Central memory CD8-positive, alpha-beta T cell (primary cell): ENCODE data around the gene CRYGN.
A peak's percentile ranks its signal among the peaks of the same experiment; 100 is the strongest.

Experiments
- ATAC-seq: fragments of 150-1000 bp; cut with Tn5 transposase; replicated peaks from 2 replicates; pipeline ENCODE4 v1.10.0; 2022; ENCODE audit warnings: mild to moderate bottlenecking, moderate FRiP score, moderate number of reproducible peaks; ENCODE audit not compliant: poor library complexity, severe bottlenecking; ENCODE audit errors: extremely low read depth
- DNase-seq, 2 donors: peaks; one replicate each; pipeline ENCODE4 v3.0.0; 2021; ENCODE audit warnings: low spot score in 2 of 2
- H3K27ac Mint-ChIP-seq: one replicate; pipeline ENCODE4 v1.8.0; 2022; ENCODE audit warnings: low read depth, mild to moderate bottlenecking, moderate library complexity, mixed read lengths
- H3K27me3 Mint-ChIP-seq: one replicate; pipeline ENCODE4 v1.8.0; 2022; ENCODE audit warnings: mixed read lengths
- H3K36me3 Mint-ChIP-seq: one replicate; pipeline ENCODE4 v1.8.0; 2022; ENCODE audit warnings: mild to moderate bottlenecking, moderate library complexity, mixed read lengths; ENCODE audit not compliant: insufficient read depth
- H3K4me1 Mint-ChIP-seq: one replicate; pipeline ENCODE4 v1.8.0; 2022; ENCODE audit warnings: mixed read lengths
- H3K4me3 Mint-ChIP-seq: one replicate; pipeline ENCODE4 v1.8.0; 2022; ENCODE audit warnings: mild to moderate bottlenecking, moderate library complexity, mixed read lengths
- H3K9me3 Mint-ChIP-seq: one replicate; pipeline ENCODE4 v1.8.0; 2022; ENCODE audit warnings: mixed read lengths

CRYGN gene

DNA sequence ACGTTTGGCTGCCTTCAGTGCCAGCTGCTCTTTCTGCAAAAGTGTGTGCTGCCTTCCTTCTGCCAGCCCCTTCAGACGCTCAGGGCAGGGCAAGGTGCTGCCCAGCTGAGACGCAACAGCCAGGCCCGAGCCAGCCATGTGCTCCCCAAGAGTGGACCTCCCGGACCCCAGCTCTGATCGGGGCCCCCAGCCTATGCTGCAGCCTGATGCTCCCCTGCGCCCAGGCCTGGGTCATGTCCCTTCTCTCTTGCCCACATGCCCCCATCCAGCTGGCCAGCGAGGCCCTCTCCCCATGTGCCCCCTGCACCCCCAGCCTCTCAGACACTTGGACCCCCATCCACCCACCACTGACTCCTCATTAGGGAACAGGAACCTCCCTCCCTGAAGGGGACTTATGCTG, 47.9 kb downstream of the CRYGN start:
- Mint-ChIP-seq H3K9me3 (no peaks in the 10 kb centered on the region), H3K27ac (no peak overlapping the region), H3K4me3 (no peak overlapping the region), H3K36me3 (no peaks in the 10 kb centered on the region), H3K27me3 (peaks cover 10% of the 10 kb centered on the region), H3K4me1 (no peaks in the 10 kb centered on the region)
- DNase-seq = no peak
- ATAC-seq = no peak

DNA sequence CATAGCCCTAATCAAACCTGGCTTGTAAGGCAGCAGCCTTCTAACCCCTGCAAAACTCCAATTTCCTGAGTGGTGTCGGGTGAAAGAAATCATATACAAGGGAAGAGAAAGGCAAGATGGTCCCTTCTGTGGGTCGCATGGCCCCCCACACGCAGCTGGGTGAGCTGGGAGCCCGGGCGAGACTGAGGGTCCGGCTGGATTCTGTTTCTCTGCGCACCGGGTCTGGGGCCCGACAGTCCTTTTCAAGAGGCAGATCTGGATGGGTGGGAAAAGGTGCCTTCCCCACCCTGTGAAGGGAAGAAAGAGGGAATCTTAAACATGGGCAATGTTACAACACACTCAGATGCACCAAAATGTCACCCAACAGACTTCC, 48.6 kb downstream of the CRYGN start:
- ATAC-seq (no peak), DNase-seq (no peak)
- Mint-ChIP-seq H3K4me1 (no peaks in the 10 kb centered on the region), H3K4me3 (no peak overlapping the region), H3K36me3 (no peaks in the 10 kb centered on the region), H3K27ac (no peak overlapping the region), H3K27me3 (peaks cover 10% of the 10 kb centered on the region), H3K9me3 (no peaks in the 10 kb centered on the region)

DNA sequence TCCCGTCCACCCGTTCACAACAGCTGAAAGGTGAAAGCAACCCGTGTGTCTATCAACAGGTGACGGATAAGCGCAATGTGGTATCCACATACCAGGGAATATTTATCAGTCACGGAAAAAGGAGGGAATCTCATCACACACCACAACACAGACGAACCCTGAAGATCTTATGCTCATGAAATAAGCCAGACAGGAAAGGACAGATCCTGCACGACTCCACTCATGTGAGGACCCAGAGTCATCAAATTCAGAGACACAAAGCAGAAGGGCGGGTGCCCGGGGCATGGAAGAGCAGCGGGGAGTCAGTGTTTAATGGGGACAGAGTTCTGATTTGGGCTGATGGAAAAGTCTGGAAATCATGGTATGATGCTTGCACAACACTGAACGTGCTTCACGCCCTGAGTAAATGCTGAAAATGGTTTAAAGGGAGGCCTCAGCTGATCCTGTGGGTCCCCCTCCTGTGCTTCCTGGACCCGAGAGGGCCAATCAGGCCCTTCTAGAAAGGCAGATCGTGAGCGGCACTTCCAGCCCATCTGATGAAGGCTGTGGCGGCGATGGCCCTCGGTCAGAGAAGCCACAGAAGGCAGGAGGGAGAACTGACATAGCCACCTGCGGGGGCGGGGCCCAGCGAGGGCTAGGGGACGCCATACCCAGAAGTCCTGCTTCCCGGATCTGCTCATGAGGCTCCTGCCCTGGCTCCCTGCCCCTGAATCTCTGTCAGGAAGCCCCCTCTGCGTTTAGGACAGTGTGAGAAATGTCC, 49.2 kb downstream of the CRYGN start:
- Mint-ChIP-seq H3K9me3 (no peaks in the 10 kb centered on the region), H3K27ac (no peak overlapping the region), H3K27me3 (peaks cover 10% of the 10 kb centered on the region), H3K4me3 (no peak overlapping the region), H3K36me3 (no peaks in the 10 kb centered on the region), H3K4me1 (no peaks in the 10 kb centered on the region)
- ATAC-seq (no peak), DNase-seq (no peak)

DNA sequence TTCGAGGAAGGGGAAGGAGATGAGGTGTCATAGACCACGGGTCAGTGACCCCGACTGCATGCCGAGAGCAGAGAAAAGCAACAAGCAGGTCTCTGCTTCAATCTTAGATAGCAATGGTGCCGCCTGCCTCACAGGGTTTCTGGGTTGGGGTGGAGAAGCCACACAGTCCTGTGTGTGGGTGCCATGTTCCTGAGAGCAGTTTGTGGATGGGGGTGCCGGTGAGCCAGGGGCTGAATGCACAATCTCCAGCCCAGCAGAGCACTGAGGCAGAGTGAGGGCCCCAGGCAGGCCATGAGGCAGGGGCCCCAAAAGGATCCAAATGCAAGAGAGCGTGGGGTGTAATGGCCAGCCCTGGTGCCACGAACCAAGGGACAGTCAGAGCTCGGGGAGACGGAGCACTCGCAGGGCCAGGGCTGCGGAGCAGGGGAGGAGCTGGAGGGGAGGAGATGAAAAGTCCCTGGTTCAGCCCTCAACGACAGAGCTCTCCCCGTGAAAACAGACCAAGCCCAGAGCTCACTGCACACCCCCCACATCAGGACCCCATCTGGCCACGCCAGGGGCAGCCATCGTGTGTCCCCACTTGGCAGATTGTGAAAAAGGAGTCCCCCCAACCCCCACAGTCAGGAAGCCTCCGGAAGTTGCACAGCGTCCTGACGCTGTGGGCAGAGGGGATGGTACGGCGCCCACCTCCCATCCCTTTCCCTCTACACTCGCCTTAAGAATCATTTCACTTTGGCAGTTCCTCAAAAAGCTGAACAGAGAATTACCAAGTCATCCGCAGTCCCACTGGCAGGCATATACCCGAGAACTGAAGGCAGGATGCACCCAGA, 50.0 kb downstream of the CRYGN start:
- Mint-ChIP-seq H3K4me1 (no peaks in the 10 kb centered on the region), H3K36me3 (no peaks in the 10 kb centered on the region), H3K27ac (peak overlapping the region; percentile 49), H3K9me3 (no peaks in the 10 kb centered on the region), H3K27me3 (peaks cover 10% of the 10 kb centered on the region), H3K4me3 (no peak overlapping the region)
- DNase-seq (no peak), ATAC-seq (no peak)

DNA sequence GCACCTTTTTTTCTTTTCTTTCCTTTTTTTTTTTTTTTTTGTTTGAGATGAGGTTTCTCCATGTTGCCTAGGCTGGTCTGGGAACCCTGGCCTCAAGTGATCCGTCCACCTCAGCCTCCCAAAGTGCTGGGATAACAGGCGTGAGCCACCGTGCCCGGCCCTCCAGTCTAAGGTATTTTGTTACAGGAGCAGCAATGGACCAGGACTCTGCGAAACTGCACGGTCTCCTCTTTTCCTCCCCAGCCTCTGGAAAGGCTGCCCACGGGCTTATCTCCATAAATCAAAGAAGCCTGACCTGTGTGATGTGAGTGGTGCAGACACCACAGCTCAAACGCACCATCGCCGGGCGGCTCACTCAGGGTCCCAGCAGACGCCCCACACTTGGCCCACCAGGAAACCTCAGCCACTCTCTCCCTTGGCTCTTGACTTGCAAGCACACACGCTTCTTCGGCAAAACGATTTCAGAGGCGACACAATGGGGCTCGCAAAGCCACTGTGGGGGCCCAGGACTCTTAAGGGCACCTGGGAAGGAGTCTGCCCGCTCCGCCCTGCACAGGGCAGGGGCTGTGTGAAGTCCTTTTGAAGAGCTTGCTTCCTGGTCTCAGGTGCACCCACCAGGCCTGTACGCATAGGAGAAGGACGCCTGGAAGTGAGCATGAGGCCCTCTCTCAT, 50.7 kb downstream of the CRYGN start:
- Mint-ChIP-seq H3K27me3 (peaks cover 16% of the 10 kb centered on the region), H3K9me3 (no peaks in the 10 kb centered on the region), H3K4me1 (no peaks in the 10 kb centered on the region), H3K36me3 (no peaks in the 10 kb centered on the region), H3K27ac (peak overlapping the region; percentile 49), H3K4me3 (no peak overlapping the region)
- ATAC-seq = no peak
- DNase-seq = no peak

DNA sequence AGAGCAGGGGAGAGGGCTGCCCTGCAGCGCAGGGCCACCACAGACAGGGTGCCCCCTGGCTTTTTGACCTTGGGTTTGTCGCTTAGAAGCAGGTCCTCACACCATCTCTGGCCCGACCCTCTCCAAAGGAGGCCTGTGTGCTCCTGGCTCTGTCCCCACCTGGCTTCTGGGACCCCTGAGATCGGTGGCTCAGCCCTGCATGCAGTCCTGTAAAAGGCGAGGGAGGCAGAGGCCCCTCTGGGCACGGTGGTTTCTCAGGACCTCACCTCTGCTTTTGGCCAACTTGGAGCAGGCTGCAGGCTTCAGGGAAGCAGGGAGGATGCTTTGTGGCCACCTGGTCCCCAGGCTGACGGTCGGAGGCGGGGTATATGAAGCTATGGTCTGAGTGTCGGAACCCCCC, 51.5 kb downstream of the CRYGN start:
- H3K36me3 Mint-ChIP-seq = peaks cover 1% of the 10 kb centered on the region
- no peak for ATAC-seq
- no peaks in the 10 kb centered on the region for H3K4me1 Mint-ChIP-seq
- H3K4me3 Mint-ChIP-seq = no peak overlapping the region
- H3K9me3 Mint-ChIP-seq = no peaks in the 10 kb centered on the region
- H3K27me3 Mint-ChIP-seq = peaks cover 21% of the 10 kb centered on the region
- DNase-seq = no peak
- H3K27ac Mint-ChIP-seq = no peak overlapping the region

DNA sequence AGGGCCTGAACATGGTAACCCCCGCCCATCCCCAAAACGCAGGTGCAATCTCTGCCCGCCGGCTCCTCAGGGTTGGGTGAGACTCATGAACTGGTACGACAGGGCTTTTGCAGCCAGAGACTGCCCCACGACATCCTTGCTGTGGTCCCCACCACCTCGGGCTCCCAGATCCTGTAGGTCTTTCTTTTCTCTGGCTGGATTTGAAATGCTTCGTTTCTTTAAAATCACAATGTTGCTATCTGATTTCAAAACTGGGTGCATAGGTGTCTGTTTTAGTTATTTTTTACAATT, 52.0 kb downstream of the CRYGN start:
- H3K36me3 Mint-ChIP-seq = peaks cover 1% of the 10 kb centered on the region
- no peak overlapping the region for H3K4me3 Mint-ChIP-seq
- DNase-seq = no peak
- H3K9me3 Mint-ChIP-seq = no peaks in the 10 kb centered on the region
- no peak for ATAC-seq
- no peaks in the 10 kb centered on the region for H3K4me1 Mint-ChIP-seq
- no peak overlapping the region for H3K27ac Mint-ChIP-seq
- peaks cover 21% of the 10 kb centered on the region for H3K27me3 Mint-ChIP-seq

DNA sequence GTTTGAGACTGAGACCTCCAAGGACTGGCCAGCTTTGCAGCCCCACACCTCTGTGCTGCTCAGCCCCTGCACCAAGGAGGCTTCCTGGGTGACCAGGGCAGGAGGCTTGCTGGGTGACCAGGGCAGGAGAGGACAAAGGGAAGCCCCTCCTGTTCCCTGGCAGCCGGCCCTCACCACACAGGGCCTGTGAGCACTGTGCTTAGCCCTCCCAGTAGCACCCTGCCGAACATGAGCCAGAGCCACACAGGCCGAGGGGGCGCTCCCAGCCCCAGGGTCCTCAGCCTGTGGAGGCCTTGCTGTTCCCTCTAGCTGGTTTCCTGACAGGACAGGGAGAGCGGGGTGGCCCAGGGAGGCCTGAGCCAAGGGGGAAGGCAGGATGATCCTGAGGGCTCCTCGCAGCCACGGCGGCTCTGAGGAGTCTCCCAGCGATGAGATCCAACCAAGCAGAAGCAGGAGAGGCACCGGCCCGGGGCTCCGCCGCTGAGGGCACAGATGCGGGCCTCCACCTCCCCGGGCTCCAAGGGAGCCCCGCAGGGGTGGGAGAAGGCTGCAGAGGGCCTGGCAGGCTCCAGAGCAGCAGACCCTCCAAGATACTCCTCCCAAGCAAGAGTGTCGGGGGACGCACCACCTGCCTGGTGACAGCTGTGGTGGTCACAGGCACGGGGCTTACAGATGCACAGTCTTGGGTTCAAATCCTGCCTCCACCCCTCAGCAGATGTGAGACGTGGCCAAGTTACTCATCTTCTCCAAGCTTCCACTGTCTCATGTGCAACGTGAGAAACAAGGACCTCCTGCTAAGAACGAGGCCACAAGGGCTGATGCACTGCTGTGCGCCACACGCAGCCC, 52.6 kb downstream of the CRYGN start:
- peaks cover 27% of the 10 kb centered on the region for H3K27me3 Mint-ChIP-seq
- ATAC-seq (no peak), DNase-seq (no peak)
- H3K4me3 Mint-ChIP-seq = no peak overlapping the region
- H3K36me3 Mint-ChIP-seq = peaks cover 1% of the 10 kb centered on the region
- no peaks in the 10 kb centered on the region for H3K9me3 Mint-ChIP-seq
- H3K27ac Mint-ChIP-seq = no peak overlapping the region
- H3K4me1 Mint-ChIP-seq = peaks cover 3% of the 10 kb centered on the region

DNA sequence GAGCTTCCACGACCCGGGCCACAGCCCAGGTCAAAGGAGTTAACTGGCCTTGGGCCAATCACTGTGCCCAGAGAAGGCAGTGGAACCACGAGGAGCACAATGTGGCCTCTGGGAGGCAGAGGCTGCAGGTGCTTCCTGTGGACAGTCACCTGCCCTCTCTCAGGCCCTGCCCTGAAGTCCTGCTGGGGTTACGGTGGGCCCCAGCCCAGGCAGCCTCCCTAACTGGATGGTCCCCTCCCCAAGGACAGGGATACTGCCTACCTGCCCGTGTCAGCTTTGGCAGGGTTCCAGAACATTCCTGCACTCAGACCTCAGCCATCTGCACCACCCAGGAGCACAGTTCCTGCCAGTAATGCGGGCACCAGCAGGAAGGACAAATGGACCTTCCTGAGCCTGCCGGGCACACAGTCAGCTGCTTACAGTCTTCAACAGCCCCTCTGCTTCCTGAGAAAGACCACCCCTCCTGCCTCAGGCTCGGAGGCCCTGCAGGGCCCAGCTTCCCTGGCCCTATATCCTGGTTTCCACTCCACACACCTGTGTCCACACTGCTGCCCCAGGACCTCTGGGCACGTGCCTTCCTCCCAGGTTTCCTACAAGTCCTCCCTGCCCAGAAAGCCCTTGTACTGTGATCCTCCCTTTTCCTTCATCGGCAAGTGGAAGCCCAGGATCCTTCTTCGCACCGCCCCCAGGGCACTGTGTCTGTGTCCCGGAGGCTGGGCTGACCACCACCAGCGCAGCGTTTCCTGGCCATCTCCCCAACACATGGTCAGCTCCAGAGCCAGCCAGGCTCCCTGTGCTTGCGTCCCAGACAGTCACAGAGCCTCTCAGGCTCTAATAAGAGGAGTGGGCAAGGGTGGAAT, 53.4 kb downstream of the CRYGN start:
- Mint-ChIP-seq H3K27ac (no peak overlapping the region), H3K4me1 (peaks cover 8% of the 10 kb centered on the region), H3K36me3 (peaks cover 1% of the 10 kb centered on the region), H3K4me3 (no peak overlapping the region), H3K27me3 (peaks cover 33% of the 10 kb centered on the region), H3K9me3 (no peaks in the 10 kb centered on the region)
- DNase-seq (no peak), ATAC-seq (no peak)

DNA sequence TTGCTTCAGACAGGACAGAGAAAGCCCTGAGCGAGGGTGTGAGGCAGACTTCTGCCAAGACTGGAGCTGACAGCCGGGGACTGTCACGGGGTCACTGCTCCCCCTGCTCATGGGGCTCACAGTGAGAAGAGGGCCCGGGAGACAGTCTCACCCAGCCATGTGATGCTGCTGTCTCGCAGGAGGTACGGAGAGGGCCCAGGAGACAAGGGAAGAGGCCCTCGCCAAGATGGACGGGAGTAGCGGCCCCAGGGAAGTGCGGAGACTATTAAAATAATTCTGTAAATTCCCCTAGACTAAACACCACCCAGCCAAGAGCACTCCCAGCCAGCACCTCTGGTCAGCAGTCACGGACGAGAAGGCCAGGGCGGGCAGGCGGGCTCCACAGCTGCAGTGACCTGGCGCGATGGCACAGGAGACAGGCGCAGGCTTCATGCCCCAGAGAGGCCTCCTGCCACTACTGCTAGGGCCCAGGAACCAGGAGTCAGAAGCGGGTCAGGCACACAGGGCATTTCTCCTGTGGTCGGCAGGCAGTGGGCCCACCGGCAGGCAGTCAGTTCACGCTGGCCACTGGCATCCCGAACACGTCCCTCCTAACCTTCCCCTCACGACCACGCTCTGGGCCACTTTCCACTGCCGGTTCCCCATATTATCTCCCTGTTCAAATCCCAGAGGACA, 54.2 kb downstream of the CRYGN start:
- DNase-seq (no peak), ATAC-seq (no peak)
- no peak overlapping the region for H3K4me3 Mint-ChIP-seq
- no peaks in the 10 kb centered on the region for H3K9me3 Mint-ChIP-seq
- H3K27me3 Mint-ChIP-seq = peaks cover 33% of the 10 kb centered on the region
- no peak overlapping the region for H3K27ac Mint-ChIP-seq
- peaks cover 8% of the 10 kb centered on the region for H3K4me1 Mint-ChIP-seq
- H3K36me3 Mint-ChIP-seq = peaks cover 1% of the 10 kb centered on the region

DNA sequence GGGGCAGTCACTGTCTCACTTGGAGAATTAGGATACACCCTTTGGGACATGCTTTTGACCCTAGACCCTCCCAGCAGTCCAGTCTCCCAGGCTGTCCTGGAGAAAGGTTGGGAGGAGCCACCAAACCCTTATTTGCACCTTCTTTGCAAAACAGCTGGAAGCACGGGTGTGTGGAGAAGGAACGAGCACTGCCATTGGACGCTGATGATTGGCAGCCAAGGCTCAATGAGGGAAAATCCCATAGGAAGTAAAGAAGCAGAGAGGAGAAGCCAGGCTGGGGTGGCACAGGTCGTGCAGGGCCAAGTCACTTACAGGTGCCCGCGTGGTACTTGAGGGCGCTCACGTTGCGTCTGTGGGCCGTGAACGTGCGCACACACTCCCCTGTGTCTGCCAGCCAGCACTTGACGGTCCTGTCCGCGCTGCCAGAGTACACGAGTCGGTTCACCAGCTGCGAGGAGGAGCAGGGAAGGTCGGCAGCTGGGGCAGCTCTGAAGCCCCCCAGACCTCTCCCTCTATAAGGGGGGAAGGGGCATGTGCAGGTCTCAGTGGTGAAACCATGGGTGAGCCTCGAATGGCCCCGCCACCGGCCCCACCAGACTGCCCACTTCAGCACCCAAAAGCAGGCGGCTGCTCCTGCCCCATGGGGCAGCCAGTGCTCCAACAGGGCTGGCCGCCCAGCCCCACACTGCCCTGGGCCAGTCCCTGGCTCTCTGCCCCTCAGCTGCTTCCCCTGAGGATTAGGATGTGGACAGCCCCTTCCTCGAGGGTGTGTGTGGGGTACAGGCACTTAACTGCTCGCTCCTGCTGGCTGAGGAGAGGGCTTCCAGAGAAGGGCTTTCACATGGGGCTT, 54.9 kb downstream of the CRYGN start:
- peaks cover 8% of the 10 kb centered on the region for H3K4me1 Mint-ChIP-seq
- H3K36me3 Mint-ChIP-seq = peaks cover 1% of the 10 kb centered on the region
- H3K27ac Mint-ChIP-seq = no peak overlapping the region
- H3K4me3 Mint-ChIP-seq = no peak overlapping the region
- DNase-seq (no peak), ATAC-seq (no peak)
- H3K9me3 Mint-ChIP-seq = no peaks in the 10 kb centered on the region
- H3K27me3 Mint-ChIP-seq = peaks cover 28% of the 10 kb centered on the region
